ENCODE data around the gene ARHGAP32.
"Not testable (repeated sequence)": the region's sequence is repeated elsewhere in the genome, so short reads cannot be mapped to it uniquely, and the experiment has no call there.

The ARHGAP32 gene

DNA sequence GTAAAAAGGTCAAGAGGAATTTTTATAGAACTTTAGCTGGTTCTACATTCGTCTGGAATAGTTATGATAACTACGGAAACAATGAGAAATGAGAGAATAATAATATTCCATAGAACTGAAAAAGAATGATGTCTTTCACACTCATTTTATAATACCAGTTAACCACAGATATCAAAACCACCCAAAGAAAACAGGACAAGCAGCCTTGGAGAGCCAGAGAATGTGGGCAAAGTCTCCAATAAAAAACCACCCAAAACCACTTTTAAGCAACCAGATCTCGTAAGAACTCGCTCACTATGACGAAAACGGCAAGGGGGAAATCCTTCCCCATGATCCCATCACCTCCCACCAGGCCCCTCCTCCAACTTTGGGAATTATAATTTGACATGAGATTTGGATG, 60.8 kb downstream of the ARHGAP32 start:
- DNase-seq (ENCODE audit: extremely low spot score): no peak
- TF ChIP-seq, protein P1, sequence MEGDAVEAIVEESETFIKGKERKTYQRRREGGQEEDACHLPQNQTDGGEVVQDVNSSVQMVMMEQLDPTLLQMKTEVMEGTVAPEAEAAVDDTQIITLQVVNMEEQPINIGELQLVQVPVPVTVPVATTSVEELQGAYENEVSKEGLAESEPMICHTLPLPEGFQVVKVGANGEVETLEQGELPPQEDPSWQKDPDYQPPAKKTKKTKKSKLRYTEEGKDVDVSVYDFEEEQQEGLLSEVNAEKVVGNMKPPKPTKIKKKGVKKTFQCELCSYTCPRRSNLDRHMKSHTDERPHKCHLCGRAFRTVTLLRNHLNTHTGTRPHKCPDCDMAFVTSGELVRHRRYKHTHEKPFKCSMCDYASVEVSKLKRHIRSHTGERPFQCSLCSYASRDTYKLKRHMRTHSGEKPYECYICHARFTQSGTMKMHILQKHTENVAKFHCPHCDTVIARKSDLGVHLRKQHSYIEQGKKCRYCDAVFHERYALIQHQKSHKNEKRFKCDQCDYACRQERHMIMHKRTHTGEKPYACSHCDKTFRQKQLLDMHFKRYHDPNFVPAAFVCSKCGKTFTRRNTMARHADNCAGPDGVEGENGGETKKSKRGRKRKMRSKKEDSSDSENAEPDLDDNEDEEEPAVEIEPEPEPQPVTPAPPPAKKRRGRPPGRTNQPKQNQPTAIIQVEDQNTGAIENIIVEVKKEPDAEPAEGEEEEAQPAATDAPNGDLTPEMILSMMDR (IDR thresholded peaks at IDR 0.05; ENCODE audit: control extremely low read depth, extremely low read depth, low read depth, missing control alignments): no peak
- POLR2A ChIA-PET: no interaction called here
- CTCF ChIA-PET: no interaction called here

GRCh38 chr11:129128881-129129620, 63.1 kb downstream of the ARHGAP32 start:
- POLR2A ChIA-PET; CTCF ChIA-PET; DNase-seq (ENCODE audit: extremely low spot score): not testable (repeated sequence)

DNA sequence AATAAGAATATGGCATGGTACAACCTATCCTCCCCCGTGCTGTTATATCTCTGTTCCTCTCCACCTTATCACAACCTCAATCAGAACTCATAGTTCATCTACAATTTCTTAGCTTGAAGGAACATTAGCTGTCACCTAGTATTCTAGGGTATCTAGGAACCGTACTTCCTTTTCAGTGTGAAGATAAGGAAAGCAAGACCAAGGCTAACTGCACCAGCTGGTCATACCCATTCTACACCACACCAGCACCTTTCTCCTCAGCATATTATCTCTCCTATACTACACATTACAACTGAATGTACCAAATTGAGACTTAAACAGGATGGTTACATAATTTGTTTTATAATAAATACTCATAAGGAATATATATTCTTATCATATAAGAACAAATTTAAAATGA, 73.1 kb downstream of the ARHGAP32 start:
- CTCF ChIA-PET: interaction anchor here (1.2 to 2.6 kb wide), 5 partner anchors 124 to 631 kb away, joined by 3 to 19 read pairs (median 8); no protein-coding TSS in a partner anchor
- POLR2A ChIA-PET: no interaction called here
- TF ChIP-seq, protein P1 (IDR thresholded peaks at IDR 0.05; ENCODE audit: control extremely low read depth, extremely low read depth, low read depth, missing control alignments): no peak
- no peak for DNase-seq (ENCODE audit: extremely low spot score)

DNA sequence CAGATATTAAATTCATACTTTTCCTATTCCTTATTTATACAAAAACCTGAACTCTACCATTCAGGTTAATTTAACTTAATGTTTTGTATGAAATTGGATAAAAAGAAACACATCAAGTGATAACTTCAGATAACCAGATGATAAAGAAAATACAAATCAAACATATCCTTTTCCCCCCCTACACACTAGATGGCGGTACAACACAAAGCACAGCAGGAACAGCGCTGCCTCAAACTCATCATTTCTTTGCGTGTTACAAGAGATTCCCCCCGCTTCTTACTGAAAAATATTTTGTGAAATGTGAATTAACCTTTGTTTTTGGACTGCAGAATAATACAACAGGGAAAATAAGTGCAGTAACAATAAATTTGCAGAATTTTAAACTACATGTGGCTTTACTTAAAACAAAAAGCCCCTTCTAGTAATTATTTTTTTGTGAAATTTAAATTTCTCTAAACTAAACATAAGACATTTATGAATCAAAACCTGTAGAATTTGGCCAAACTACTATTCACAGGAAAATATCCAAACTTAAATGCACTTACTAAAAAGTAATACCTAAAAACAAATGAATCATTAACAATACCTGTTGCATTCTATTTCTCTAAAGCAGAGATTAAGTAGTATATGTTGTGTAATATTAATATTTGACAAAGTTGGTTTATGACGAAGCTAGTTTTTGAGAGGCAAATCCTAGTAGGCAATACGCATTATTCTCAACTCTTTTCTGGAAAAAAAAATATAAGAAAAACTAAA, 74.4 kb downstream of the ARHGAP32 start:
- DNase-seq (ENCODE audit: extremely low spot score): peak; percentile 15
- ChIA-PET POLR2A (no interaction called here), CTCF (interaction anchor here (0.7 to 2.6 kb wide), 8 partner anchors 10 to 633 kb away, joined by 3 to 19 read pairs (median 4); no protein-coding TSS in a partner anchor)
- TF ChIP-seq, protein P1 (IDR thresholded peaks at IDR 0.05; ENCODE audit: control extremely low read depth, extremely low read depth, low read depth, missing control alignments): peak; percentile 73

- no peak for DNase-seq (ENCODE audit: extremely low spot score)
- ChIA-PET POLR2A (no interaction called here), CTCF (interaction anchor here (1.3 kb wide), 3 partner anchors 10 to 635 kb away, joined by 3 to 8 read pairs (median 4); no protein-coding TSS in a partner anchor)
- TF ChIP-seq, protein P1 (IDR thresholded peaks at IDR 0.05; ENCODE audit: control extremely low read depth, extremely low read depth, low read depth, missing control alignments): no peak
Observed at GRCh38 chr11:129115652-129116586, 76.2 kb downstream of the ARHGAP32 start.

DNA sequence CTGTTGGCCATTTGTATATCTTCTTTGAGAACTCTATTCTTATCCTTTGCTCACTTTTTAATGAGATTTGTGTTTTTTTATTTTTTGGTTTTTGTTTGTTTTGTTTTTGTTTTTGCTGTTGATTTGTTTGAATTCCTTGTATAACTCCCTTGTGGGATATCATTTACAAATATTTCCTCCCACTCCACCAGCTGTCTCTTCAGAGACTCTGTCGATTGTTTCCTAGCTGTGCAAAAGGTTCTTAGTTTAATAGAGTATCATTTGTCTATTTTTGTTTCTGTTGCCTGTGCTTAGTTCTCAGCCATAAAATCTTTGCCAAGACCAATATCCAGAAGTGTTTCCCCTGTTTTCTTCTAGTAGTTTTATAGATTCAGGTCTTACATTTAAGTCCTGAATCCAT, 82.4 kb downstream of the ARHGAP32 start:
- CTCF ChIA-PET: no interaction called here
- DNase-seq (ENCODE audit: extremely low spot score): no peak
- POLR2A ChIA-PET: no interaction called here
- TF ChIP-seq, protein P1 (IDR thresholded peaks at IDR 0.05; ENCODE audit: control extremely low read depth, extremely low read depth, low read depth, missing control alignments): no peak
